GM21360 (cell line): ENCODE data around the gene PNN.
"Not testable (repeated sequence)": the region's sequence is repeated elsewhere in the genome, so short reads cannot be mapped to it uniquely, and the experiment has no call there.

ENCODE experiments used
- ATAC-seq: cut with Tn5 transposase; IDR thresholded peaks from one replicate; pipeline ENCODE4 v1.9.1; 2021; ENCODE audit warnings: mild to moderate bottlenecking, moderate library complexity; ENCODE audit not compliant: unreplicated experiment

The PNN gene

GRCh38 chr14:39180553-39180952 is 5.5 kb downstream of the PNN start:
- no peak for ATAC-seq

GRCh38 chr14:39181026-39181692 is 6.1 kb downstream of the PNN start:
- ATAC-seq: no peak

GRCh38 chr14:39181693-39182047 is 6.6 kb downstream of the PNN start:
- ATAC-seq: no peak

- no peak for ATAC-seq
These were observed 8.0 kb downstream of the PNN start for GRCh38 chr14:39182770-39183684.

GRCh38 chr14:39183685-39184003 is 8.6 kb downstream of the PNN start:
- ATAC-seq: not testable (repeated sequence)

GRCh38 chr14:39184628-39185255 is 9.7 kb downstream of the PNN start:
- no peak for ATAC-seq

GRCh38 chr14:39185256-39186049 is 10.4 kb downstream of the PNN start:
- no peak for ATAC-seq

GRCh38 chr14:39186941-39187525 is 12.0 kb downstream of the PNN start:
- ATAC-seq: no peak

GRCh38 chr14:39203659-39204606 is 28.9 kb downstream of the PNN start:
- ATAC-seq: no peak

- ATAC-seq: not testable (repeated sequence)
These were observed 32.4 kb downstream of the PNN start for GRCh38 chr14:39207430-39207829.

GRCh38 chr14:39211109-39211741 is 36.2 kb downstream of the PNN start:
- no peak for ATAC-seq

- ATAC-seq: no peak
These were observed 37.0 kb downstream of the PNN start for GRCh38 chr14:39212034-39212433.

- ATAC-seq: no peak
These were observed 37.6 kb downstream of the PNN start for GRCh38 chr14:39212693-39213092.

GRCh38 chr14:39217214-39217879 is 42.3 kb downstream of the PNN start:
- ATAC-seq: no peak

GRCh38 chr14:39218171-39218769 is 43.2 kb downstream of the PNN start:
- ATAC-seq: no peak

GRCh38 chr14:39219075-39219499 is 44.0 kb downstream of the PNN start:
- no peak for ATAC-seq

GRCh38 chr14:39220473-39220872 is 45.4 kb downstream of the PNN start:
- ATAC-seq: not testable (repeated sequence)

- no peak for ATAC-seq
These were observed 53.0 kb downstream of the PNN start for GRCh38 chr14:39228044-39228443.
